SU-DHL-6 (cell line): Measurements from ENCODE around the gene HSF5.

ENCODE experiments used
- EZH2phosphoT487 ChIP-seq: fragments of 200-600 bp; sonication (generic), shearing (Covaris generic); conservative IDR thresholded peaks from 2 replicates; pipeline ENCODE4 v1.6.1; 2018; ENCODE audit warnings: mild to moderate bottlenecking, antibody characterized with exemption, low read length, moderate library complexity, mixed read lengths
- TF ChIP-seq, protein P1 (sequence below): fragments of 200-600 bp; sonication (generic); IDR thresholded peaks from one replicate; pipeline ENCODE4 v1.5.1; 2017; ENCODE audit warnings: antibody characterized with exemption, mild to moderate bottlenecking, low read length, moderate library complexity; ENCODE audit not compliant: insufficient read depth, poor library complexity, severe bottlenecking

DNA sequence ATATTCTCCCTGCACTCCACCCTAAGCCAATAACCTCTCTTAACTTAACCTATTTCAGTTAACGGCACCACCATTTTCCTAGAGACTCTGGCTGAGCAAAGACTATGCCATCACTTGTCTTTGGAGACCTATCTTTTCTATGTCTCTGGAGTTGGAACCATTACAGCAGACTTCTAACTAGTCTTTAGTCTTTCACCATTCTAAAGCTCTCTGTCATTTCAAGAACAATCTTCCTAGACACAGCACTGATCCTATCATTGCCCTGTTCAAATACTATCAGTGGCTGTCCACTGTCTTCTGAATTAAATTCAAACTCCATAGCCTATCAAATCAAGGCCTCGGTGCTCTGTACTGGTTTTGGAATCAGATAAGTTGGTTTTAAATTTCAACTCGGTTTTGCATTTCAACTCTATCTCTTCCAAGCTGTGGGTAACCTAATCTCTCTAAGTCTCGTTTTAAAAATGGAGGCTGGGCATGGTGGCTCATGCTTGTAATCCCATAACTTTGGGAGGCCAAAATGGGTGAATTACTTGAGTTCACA is 102.8 kb downstream of the HSF5 start:
- TF ChIP-seq, protein P1, sequence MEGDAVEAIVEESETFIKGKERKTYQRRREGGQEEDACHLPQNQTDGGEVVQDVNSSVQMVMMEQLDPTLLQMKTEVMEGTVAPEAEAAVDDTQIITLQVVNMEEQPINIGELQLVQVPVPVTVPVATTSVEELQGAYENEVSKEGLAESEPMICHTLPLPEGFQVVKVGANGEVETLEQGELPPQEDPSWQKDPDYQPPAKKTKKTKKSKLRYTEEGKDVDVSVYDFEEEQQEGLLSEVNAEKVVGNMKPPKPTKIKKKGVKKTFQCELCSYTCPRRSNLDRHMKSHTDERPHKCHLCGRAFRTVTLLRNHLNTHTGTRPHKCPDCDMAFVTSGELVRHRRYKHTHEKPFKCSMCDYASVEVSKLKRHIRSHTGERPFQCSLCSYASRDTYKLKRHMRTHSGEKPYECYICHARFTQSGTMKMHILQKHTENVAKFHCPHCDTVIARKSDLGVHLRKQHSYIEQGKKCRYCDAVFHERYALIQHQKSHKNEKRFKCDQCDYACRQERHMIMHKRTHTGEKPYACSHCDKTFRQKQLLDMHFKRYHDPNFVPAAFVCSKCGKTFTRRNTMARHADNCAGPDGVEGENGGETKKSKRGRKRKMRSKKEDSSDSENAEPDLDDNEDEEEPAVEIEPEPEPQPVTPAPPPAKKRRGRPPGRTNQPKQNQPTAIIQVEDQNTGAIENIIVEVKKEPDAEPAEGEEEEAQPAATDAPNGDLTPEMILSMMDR = no peak
- no peak for TF ChIP-seq EZH2phosphoT487
